NOMO-1 treated with dmso at 0.1 percent for 144 hours (cell line): Measurements from ENCODE around the gene METTL22.

Experiments
- DNase-seq: peaks from one replicate; lab custom pipeline; 2025; ENCODE audit not compliant: unreplicated experiment; lab: John Stamatoyannopoulos, UW

The METTL22 gene

GRCh38 chr16:8686879-8687278 lies 65.4 kb downstream of the METTL22 start:
- no peak for DNase-seq

DNA sequence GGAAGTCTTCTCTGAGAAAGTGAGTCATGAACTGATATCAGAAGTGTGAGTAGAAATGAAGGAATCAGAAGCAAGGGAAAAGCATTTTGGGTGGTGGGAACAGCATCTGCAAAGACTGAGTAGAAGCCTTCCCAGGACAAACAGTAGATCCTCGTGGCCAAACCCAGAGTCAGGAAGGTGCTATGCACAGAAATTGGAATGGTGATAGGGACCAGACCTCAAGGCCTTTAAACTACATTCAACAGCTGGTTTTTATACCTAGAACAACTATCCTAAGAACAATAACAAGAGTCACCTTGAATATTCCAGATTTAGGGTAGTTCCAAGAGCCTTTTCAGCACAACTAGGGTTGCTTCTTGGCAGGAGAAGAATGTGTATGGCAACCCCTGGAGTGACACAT lies 68.2 kb downstream of the METTL22 start:
- no peak for DNase-seq

DNA sequence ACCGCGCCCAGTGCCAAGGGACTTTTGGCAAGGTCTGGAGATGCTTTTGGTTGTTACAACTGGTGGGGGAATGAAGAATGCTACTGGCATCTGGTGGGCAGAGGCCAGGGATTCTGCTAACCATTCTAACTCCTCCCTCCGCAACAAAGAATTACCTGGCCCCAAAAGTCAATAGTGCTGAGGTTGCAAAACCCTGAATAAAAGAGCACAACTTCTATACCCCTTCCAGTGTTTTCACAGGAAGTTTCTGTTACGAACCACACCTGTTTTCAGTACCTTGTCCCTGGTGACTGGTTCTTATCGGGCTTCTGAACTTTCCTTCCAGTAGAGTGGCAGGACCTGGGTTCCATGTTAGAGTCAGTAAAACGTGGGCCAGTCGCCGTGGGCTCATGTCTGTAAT lies 70.2 kb downstream of the METTL22 start:
- no peak for DNase-seq

- DNase-seq = no peak
Observed at GRCh38 chr16:8694795-8695728, 73.6 kb downstream of the METTL22 start.

DNA sequence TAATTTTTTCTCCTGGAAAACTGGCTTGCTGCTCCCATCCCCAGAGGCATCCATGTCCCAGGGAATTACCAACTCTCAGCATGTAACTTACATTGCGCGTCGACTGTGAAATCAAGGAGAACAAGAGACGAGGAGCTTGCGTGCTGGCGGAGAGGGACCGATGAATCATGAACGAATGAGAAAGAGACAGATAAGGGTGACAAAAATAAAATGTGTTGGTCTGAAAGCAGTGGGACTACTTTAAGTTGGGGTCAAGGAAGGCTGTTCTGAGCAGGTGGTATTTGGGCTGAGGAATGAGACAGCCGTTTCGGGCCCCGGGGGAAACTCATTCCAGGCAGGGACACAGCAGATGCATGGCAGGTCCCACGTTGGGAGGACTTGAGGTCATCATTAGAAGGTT lies 75.4 kb downstream of the METTL22 start:
- no peak for DNase-seq

DNA sequence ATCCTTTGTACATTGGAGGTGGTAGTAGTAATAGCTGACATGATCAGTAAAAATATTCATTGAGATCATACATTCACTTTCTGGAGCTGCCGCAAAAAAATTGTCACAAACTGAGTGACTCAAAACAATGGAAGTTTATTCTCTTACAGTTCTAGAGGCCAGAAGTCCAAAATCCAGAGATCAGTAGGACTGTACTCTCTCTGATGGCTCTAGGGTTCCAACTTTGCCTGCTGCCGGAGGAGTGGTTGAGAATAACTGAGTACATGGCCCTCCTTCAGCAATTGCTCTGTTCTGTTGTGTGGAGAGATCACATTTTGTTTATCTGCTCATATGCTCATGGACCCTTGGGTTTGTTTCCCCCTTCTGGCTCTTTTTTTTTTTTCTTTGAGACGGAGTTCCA lies 76.5 kb downstream of the METTL22 start:
- DNase-seq = no peak
